IgD-negative memory B cell (primary cell): ENCODE data around the gene PRKCH. TPM values are rescaled to one million over a fixed set of nuclear protein-coding genes. Genes with fewer than 3 reads are reported as not detected.

Experiments used
- H3K27ac Mint-ChIP-seq, 3 donors: one replicate each; pipeline ENCODE4 v1.8.0; 2020 to 2022; ENCODE audit warnings: mild to moderate bottlenecking in 3 of 3, mixed read lengths in 3 of 3, moderate library complexity in 1 of 3
- H3K27me3 Mint-ChIP-seq: one replicate; pipeline ENCODE4 v1.8.0; 2021; ENCODE audit warnings: mixed read lengths
- H3K36me3 Mint-ChIP-seq: one replicate; pipeline ENCODE4 v1.8.0; 2020; ENCODE audit warnings: mild to moderate bottlenecking, mixed read lengths
- H3K4me1 Mint-ChIP-seq, 3 donors: one replicate each; pipeline ENCODE4 v1.8.0; 2020 to 2022; ENCODE audit warnings: mixed read lengths in 3 of 3, mild to moderate bottlenecking in 1 of 3
- H3K4me3 Mint-ChIP-seq, 4 donors: one replicate each; pipeline ENCODE4 v1.8.0; 2020 to 2022; ENCODE audit warnings: mild to moderate bottlenecking in 4 of 4, mixed read lengths in 4 of 4, moderate library complexity in 3 of 4
- H3K9me3 Mint-ChIP-seq, 3 donors: one replicate each; pipeline ENCODE4 v1.8.0; 2020 to 2021; ENCODE audit warnings: mixed read lengths in 3 of 3, mild to moderate bottlenecking in 1 of 3
- polyA plus RNA-seq: library from polyadenylated mRNA; unstranded; fragments of 300-500 nt; fragmentation: Illumina TruSeq; gene quantifications from one replicate; pipeline ENCODE4 v1.2.3, GENCODE V29; 2021

Gene PRKCH
- polyA plus RNA-seq, 1 donor from 2014 or later, result 9.6 TPM

DNA sequence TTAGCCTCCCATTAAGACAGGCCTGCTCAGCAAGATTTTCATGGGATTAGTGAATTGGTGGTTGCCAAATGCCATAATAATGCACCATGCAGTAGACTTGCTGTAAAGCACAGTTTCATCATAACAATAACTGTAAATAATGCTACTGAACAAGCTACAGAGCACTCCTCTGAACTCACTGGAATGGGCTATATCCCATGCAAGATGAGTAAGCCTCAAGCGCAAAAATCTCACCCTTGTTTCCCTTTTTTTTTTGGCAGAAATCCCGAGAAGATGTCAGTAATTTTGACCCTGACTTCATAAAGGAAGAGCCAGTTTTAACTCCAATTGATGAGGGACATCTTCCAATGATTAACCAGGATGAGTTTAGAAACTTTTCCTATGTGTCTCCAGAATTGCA, 228.0 kb downstream of the PRKCH start:
- peaks cover 18 to 32% (median 19%) of the 10 kb centered on the region in 3 donors for H3K4me1 Mint-ChIP-seq
- no peaks in the 10 kb centered on the region for H3K9me3 Mint-ChIP-seq
- peaks cover 4% of the 10 kb centered on the region for H3K36me3 Mint-ChIP-seq
- peak overlapping the region in 1 of 3 donors; percentile 41 for H3K27ac Mint-ChIP-seq
- H3K27me3 Mint-ChIP-seq, result peaks cover 1% of the 10 kb centered on the region
- H3K4me3 Mint-ChIP-seq, result no peak overlapping the region

DNA sequence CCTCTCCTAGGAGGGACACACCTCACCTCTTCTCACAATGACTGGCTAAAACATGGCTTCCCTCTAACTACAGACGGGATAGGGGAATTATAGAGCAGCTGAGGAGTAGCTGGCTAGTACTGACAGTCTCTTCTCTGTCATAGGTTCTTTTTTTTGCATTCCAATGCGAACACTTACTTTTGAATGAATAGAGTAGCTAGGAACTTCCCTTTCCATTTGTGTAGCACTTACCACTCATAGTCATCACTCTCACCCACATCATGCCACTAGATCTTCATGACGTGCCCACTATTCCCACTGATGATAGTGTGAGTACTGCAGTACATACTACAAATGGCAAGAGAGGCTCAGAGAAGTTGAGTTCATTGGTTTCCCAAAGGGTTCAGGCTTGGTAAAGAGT, 230.0 kb downstream of the PRKCH start:
- Mint-ChIP-seq H3K27me3 (peaks cover 1% of the 10 kb centered on the region), H3K27ac (peak overlapping the region in 2 of 3 donors; percentile 52 to 72), H3K4me3 (no peak overlapping the region), H3K9me3 (no peaks in the 10 kb centered on the region), H3K4me1 (peaks cover 19 to 34% (median 23%) of the 10 kb centered on the region in 3 donors), H3K36me3 (peaks cover 4% of the 10 kb centered on the region)

DNA sequence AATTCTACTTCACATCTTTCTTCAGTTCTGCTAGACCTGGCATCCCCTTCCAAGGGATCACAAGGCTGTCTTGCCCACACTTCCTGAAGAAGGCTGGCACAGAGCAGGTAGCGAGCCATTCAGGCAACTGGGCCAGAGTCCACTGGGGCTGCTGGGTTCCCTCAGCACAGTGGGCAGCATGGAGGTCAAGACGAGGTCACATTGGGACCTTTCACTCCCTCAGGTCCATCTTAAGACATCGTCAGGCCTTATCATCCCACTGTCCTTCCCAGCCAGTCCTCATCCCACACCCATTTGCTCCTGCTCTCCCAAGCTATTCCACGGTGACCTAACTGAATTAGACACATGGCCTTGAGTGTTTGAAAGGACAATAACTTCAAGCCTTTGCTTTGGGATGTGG, 230.9 kb downstream of the PRKCH start:
- H3K4me1 Mint-ChIP-seq, result peaks cover 19 to 34% (median 23%) of the 10 kb centered on the region in 3 donors
- H3K27me3 Mint-ChIP-seq, result peaks cover 1% of the 10 kb centered on the region
- H3K9me3 Mint-ChIP-seq, result no peaks in the 10 kb centered on the region
- peak overlapping the region in 2 of 4 donors; percentile 3 to 15 for H3K4me3 Mint-ChIP-seq
- H3K27ac Mint-ChIP-seq, result peak overlapping the region; percentile 72 to 99 (median 91)
- H3K36me3 Mint-ChIP-seq, result peaks cover 4% of the 10 kb centered on the region

DNA sequence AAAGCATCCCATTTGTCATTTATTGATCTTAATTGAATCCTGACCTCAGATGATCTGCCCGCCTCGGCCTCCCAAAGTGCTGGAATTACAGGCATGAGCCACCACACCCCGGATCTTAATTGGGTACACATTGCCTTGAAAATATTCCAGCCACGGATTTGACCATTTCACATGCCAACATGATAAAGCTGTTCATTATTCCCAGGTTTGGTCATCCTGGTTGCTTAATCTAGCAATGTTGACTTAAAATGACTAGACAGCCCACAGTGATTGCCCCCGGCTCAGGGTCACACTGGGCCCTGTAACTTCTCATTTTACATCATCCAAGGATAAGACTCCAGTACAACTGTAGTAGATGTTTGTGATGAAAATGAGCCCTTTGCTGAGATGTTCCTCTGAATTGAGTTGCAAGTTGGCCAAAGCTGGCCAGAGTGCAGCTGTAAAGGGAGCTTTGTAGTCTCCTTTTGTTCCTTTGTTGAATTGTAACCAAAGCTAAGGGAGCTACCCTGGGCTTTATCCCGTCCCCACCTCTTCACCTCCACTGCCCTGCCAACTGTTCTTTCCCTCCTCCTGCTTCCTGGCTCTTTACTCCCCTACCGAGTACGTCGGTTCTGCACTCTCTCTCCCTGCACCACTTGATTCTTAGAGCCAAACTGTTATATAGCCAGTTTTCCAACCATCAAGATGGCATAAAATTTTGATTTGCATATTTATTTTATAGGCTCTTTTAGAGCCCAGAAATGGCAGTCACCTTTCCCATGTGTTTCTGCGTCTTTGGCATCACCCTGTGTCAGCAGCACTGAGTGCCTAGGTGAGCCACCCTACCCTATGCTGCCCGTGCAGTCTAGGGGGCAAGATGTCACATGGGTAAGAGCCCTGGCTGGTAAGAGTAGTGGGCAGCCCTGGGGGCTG, 232.6 kb downstream of the PRKCH start:
- Mint-ChIP-seq H3K27me3 (peaks cover 1% of the 10 kb centered on the region), H3K9me3 (no peaks in the 10 kb centered on the region), H3K4me1 (peaks cover 19 to 37% (median 23%) of the 10 kb centered on the region in 3 donors), H3K27ac (peak overlapping the region in 2 of 3 donors; percentile 89 to 91), H3K4me3 (peak overlapping the region in 2 of 4 donors; percentile 75 to 90), H3K36me3 (peaks cover 4% of the 10 kb centered on the region)

DNA sequence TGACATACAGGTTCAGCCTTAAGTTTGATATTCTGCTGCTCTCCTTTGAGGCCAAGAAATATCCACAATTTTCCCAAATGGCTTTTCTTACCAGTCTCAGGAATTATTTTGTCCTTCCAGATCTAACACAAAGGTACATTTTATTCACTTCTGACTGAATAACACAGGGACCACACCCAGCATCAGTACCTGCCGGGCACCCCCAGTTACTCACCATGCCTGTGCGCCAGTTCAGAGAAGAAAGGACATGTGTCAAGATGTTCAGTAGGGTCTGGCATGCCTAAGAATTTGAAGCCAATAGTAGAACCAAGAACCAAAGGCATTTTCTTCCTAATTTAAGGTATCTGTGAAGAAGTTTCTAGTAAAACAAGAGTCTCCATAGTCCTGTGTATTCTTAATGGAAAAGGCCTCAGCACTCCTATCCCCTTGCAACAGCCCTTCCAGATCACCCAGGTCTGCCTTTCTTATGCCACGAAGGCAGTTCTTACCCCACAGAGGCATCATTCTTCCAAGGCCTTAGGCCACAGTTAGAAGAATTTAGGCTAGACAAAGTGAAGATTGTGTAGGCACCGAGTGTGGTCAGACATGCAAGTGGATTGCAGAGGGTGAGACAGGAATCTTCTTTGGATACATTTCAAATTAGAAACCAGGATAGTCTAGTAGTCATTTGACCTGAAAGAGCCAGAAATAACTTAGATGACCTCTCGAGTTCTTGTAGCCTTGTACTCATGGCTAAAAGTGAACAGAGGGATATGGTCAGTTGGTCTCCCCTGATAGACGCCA, 233.9 kb downstream of the PRKCH start:
- H3K36me3 Mint-ChIP-seq, result peaks cover 1% of the 10 kb centered on the region
- no peaks in the 10 kb centered on the region for H3K9me3 Mint-ChIP-seq
- peak overlapping the region in 1 of 4 donors; percentile 1 for H3K4me3 Mint-ChIP-seq
- peak overlapping the region in 2 of 3 donors; percentile 77 to 82 for H3K27ac Mint-ChIP-seq
- H3K4me1 Mint-ChIP-seq, result peaks cover 19 to 33% (median 23%) of the 10 kb centered on the region in 3 donors
- peaks cover 1% of the 10 kb centered on the region for H3K27me3 Mint-ChIP-seq

DNA sequence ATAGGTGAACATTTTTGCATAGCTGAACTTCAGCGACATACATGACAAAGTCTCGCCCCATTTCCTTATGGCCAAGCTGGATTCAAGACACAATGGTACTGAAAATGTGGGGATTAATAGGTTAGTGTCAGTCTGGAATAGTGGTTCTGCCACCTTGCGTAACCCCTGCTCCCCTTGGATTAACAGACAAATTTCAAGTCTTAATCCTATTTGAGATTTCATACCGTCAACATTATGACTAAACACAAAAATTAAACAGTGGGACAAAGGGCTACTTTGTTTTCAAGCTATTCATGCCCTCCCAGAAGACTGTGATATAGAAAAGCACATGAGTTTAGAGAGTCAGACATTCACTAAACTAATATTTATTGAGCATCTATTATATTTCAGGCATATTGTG, 235.1 kb downstream of the PRKCH start:
- Mint-ChIP-seq H3K9me3 (no peaks in the 10 kb centered on the region), H3K27me3 (peaks cover 1% of the 10 kb centered on the region), H3K36me3 (peaks cover 1% of the 10 kb centered on the region), H3K4me3 (no peak overlapping the region), H3K27ac (no peak overlapping the region), H3K4me1 (peaks cover 18 to 29% (median 23%) of the 10 kb centered on the region in 3 donors)

DNA sequence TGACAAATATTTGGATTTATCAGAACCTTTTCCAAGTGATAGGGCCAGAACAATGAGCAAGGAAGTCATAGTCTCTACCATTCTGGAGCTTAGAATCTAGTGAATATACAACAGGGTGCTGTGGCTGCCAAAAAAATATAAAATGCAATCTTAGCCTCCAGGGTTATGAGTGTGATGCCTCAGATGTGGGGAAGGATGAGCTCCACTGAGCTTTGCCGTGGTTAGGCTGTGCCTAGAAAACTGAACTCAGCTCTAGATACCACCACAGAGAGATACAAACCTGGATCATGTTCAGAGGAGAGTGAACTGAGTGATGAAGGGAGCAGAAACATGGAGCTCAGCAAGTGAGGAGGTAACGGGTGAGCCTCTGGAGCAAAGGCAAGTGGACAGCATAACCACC, 235.9 kb downstream of the PRKCH start:
- no peak overlapping the region for H3K27ac Mint-ChIP-seq
- H3K4me1 Mint-ChIP-seq, result peaks cover 16 to 24% (median 23%) of the 10 kb centered on the region in 3 donors
- H3K4me3 Mint-ChIP-seq, result no peak overlapping the region
- peaks cover 1% of the 10 kb centered on the region for H3K36me3 Mint-ChIP-seq
- peaks cover 1% of the 10 kb centered on the region for H3K27me3 Mint-ChIP-seq
- H3K9me3 Mint-ChIP-seq, result no peaks in the 10 kb centered on the region

DNA sequence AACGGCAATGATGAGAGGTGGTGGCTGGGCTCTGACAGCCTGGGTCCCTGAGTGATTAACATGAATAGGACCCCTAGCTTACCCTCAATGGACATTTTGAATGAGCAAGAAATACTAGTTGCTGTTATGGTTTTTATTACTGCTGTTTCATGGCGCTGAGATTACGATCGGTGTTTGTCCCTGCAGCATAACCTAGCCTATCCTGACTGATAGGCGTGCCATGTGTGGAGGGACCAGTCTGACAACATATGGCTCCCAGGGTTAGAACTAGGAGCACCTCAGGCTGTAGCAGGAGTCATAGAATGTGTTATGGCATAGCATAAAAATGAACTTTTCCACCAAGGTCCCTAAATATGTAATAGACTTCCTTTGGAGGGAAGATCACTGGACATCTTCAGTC, 236.5 kb downstream of the PRKCH start:
- Mint-ChIP-seq H3K27ac (peak overlapping the region in 1 of 3 donors; percentile 19), H3K4me1 (peaks cover 13 to 18% (median 18%) of the 10 kb centered on the region in 3 donors), H3K9me3 (no peaks in the 10 kb centered on the region), H3K4me3 (no peak overlapping the region), H3K36me3 (peaks cover 1% of the 10 kb centered on the region), H3K27me3 (peaks cover 1% of the 10 kb centered on the region)

DNA sequence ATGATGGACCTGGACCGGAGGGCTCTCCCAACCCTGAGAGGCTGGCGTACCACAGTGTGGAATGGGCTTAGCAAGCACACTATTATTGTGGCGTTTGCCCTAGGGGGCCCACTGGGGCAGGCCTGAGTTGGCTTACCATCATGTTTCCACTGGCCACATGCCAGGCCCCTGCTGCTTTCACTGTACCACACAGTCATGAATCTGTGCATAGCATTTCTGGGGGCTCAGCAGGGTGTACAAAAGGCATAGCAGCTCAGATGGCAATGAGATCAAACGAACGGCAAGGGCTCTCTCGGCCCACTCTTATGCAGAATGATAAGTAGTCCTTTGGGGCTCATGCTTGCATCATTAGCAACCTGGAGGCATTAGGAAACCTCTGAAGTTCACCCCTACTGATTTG, 236.9 kb downstream of the PRKCH start:
- Mint-ChIP-seq H3K4me1 (peaks cover 9 to 14% (median 14%) of the 10 kb centered on the region in 3 donors), H3K27me3 (no peaks in the 10 kb centered on the region), H3K9me3 (no peaks in the 10 kb centered on the region), H3K4me3 (no peak overlapping the region), H3K27ac (peak overlapping the region in 1 of 3 donors; percentile 19), H3K36me3 (no peaks in the 10 kb centered on the region)

DNA sequence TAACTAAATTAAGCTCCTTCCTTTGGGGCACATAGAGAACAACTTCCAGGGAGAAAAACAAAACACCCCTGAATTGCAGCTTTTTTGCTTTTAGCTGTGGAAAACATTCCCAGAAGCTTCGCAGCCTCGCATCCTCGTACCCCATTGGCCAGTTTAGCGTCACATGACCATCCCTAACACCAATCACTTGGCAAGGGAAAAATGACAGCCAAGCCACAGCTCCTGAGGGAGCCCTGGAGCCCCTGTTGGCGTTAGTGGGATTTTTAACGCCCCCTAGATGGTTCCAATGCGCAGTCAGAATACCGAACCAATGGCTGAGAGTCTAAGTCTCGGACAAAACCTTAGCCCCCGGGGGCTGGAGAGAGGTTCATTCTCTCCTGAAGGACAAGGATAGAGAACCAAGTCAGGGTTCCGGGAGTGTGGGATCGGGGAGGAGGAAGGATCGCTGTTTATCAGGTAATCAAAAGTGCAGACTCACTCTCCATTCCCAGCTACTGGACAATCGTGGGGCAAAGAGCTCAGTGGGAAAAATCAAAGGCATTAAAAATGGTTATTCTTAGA, 238.3 kb downstream of the PRKCH start:
- no peak overlapping the region for H3K27ac Mint-ChIP-seq
- peaks cover 5 to 13% (median 5%) of the 10 kb centered on the region in 3 donors for H3K4me1 Mint-ChIP-seq
- H3K36me3 Mint-ChIP-seq, result no peaks in the 10 kb centered on the region
- H3K27me3 Mint-ChIP-seq, result no peaks in the 10 kb centered on the region
- no peaks in the 10 kb centered on the region for H3K9me3 Mint-ChIP-seq
- peak overlapping the region in 1 of 4 donors; percentile 10 for H3K4me3 Mint-ChIP-seq

DNA sequence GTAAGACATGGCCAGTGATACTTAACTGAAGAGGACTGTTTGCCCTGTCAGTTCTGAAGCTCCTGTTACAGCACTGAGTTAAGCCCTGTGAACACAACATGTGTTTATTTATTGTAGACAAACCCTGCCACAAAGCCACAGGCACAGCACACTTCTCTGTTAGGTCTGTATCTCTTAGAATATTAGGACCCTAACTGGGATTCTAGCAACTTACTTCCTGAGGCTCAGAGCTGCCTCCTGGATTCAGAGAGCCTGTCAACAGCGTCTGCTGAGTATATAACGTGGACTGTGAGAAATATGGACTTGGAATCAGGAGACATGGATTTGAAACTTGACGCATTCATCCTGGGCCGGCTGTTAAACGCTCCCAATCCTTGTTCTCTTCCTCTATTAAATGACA, 238.9 kb downstream of the PRKCH start:
- Mint-ChIP-seq H3K4me1 (peaks cover 5 to 13% (median 5%) of the 10 kb centered on the region in 3 donors), H3K9me3 (no peaks in the 10 kb centered on the region), H3K36me3 (no peaks in the 10 kb centered on the region), H3K4me3 (no peak overlapping the region), H3K27me3 (no peaks in the 10 kb centered on the region), H3K27ac (no peak overlapping the region)

DNA sequence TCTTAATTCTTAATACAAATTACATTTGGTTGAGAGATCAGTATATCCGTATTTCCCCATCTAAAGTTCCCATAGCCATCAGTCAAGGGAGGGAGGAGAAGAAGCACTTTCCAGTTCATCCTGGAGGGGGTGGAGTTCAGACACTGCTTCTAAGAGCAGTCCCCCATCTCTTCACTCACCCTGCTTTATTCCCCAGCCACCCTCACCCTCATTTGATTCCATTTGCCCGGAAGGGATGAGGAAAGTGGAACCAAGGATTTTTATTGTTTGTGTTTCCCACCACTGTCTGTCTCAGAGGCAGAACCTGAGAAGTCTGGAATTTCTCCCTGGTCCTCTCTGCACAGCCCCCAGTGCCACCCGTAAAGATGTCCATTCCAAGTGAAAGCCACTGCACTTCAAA, 239.7 kb downstream of the PRKCH start:
- peaks cover 0 to 11% (median 5%) of the 10 kb centered on the region in 3 donors for H3K4me1 Mint-ChIP-seq
- peak overlapping the region in 1 of 3 donors; percentile 76 for H3K27ac Mint-ChIP-seq

DNA sequence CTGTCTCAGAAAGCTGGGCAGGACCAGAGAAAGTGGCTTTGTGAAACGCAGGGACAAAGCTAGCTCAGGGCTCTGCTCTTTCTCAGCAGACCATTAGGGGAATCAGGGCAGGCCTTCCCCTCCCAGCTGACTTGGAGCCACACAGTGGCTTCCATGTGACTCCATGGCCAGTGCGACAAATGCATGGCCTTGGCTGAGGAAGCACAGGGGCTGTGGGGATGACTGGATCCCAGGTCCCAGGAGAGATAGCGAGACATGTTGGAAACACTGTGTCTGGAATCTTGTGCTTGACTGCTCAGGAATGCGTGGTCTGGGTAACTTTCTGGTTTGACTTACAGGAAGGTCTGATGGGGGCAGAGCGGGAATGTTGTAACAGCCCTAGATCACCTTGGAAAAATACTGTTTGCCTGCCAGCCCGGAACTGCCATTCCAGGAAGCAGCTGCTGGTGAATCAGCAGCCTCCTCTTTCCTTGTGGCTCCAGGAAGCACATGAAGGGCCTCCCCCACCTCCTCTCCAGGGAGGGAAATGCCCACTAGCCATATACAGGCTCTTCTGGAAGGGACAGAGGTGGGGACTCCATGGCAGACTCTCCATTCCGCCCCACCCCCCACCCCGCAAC, 240.4 kb downstream of the PRKCH start:
- no peaks in the 10 kb centered on the region for H3K9me3 Mint-ChIP-seq
- H3K27me3 Mint-ChIP-seq, result no peaks in the 10 kb centered on the region
- no peak overlapping the region for H3K4me3 Mint-ChIP-seq
- H3K27ac Mint-ChIP-seq, result peak overlapping the region in 1 of 3 donors; percentile 88
- H3K4me1 Mint-ChIP-seq, result peaks cover 4 to 11% (median 5%) of the 10 kb centered on the region in 3 donors
- H3K36me3 Mint-ChIP-seq, result no peaks in the 10 kb centered on the region

More for the DNA sequence above, 239.7 kb downstream of the PRKCH start:
- Mint-ChIP-seq H3K36me3 (no peaks in the 10 kb centered on the region), H3K4me3 (no peak overlapping the region), H3K27me3 (no peaks in the 10 kb centered on the region), H3K9me3 (no peaks in the 10 kb centered on the region)

DNA sequence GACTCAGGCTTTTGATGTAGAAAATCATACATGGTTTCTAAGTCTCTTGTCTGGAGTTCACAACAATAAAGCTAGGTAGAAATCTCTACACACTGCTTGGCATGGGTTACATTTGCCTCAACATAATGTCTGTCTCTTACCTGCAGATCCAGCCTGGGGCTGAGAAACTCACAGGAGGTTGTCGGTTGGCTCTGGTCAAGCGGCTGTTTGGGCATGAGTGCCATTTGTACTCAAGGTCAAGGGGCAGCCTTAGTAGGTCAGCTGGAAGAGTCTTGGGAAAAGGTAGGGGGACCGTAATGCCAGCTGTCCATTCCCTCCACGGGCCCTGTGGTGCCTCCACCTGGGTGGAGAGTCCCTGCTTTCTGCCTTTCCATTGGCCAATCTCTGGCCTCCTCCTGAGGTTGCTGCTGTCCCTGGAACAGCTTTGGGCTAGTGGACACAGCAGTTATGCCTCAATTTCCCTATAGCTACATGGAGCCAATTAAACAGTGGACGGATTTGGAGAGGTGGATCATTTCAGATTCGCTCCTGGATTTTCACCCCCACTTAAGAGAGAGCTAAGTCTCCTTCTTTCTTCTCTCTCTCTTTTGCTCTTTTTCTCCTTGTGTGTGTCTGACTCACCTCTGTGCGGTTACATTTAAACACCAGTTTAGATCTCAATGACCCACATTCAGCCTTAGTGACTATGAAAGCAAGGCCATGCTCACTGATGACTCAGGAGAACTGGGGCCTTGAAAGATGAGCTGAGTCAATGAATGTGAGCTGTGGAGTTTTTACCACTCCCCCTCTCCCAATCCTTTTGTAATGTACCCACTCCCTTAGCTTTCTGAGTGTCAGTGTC, 241.2 kb downstream of the PRKCH start:
- no peak overlapping the region for H3K27ac Mint-ChIP-seq
- no peaks in the 10 kb centered on the region for H3K36me3 Mint-ChIP-seq
- no peak overlapping the region for H3K4me3 Mint-ChIP-seq
- peaks cover 5 to 12% (median 8%) of the 10 kb centered on the region in 3 donors for H3K4me1 Mint-ChIP-seq
- no peaks in the 10 kb centered on the region for H3K27me3 Mint-ChIP-seq
- H3K9me3 Mint-ChIP-seq, result no peaks in the 10 kb centered on the region
